Neuronal stem cell (in vitro differentiated cells): ENCODE data around the gene PROX1.

Source experiments
- DNase-seq: peaks from one replicate; pipeline ENCODE4 v3.0.0-alpha.2; 2013; ENCODE audit warnings: low spot score
- H2AFZ ChIP-seq: one replicate; pipeline ENCODE4 v1.6.1; 2013; ENCODE audit warnings: mild to moderate bottlenecking, low read length, inconsistent platforms
- H2AK5ac ChIP-seq: 2 replicates; pipeline ENCODE4 v1.6.1; 2013; ENCODE audit warnings: low read depth, mild to moderate bottlenecking, inconsistent platforms, low read length, moderate library complexity, mixed read lengths
- H2BK120ac ChIP-seq: 2 replicates; pipeline ENCODE4 v1.6.1; 2013; ENCODE audit warnings: low read depth, mild to moderate bottlenecking, inconsistent platforms, low read length, moderate library complexity, mixed read lengths
- H2BK12ac ChIP-seq: one replicate; pipeline ENCODE4 v1.6.1; 2013; ENCODE audit warnings: low read length, inconsistent platforms
- H2BK15ac ChIP-seq: 2 replicates; pipeline ENCODE4 v1.6.1; 2013; ENCODE audit warnings: mild to moderate bottlenecking, low read length, inconsistent platforms, mixed read lengths
- H2BK5ac ChIP-seq: one replicate; pipeline ENCODE4 v1.6.1; 2013; ENCODE audit warnings: inconsistent platforms, mild to moderate bottlenecking, low read length, moderate library complexity
- H3K14ac ChIP-seq: one replicate; pipeline ENCODE4 v1.6.1; 2013; ENCODE audit warnings: low read length, inconsistent platforms
- H3K18ac ChIP-seq: 2 replicates; pipeline ENCODE4 v1.6.1; 2013; ENCODE audit warnings: low read length, inconsistent platforms
- H3K23ac ChIP-seq: 2 replicates; pipeline ENCODE4 v1.6.1; 2013; ENCODE audit warnings: low read depth, mild to moderate bottlenecking, mixed read lengths, low read length, inconsistent platforms; ENCODE audit not compliant: poor library complexity
- H3K27ac ChIP-seq: replicated peaks from 3 replicates; pipeline ENCODE4 v1.5.1; 2013; ENCODE audit warnings: low read length, inconsistent platforms
- H3K27me3 ChIP-seq, 3 experiments: 2 replicates each; pipeline ENCODE4 v1.6.1; 2013; ENCODE audit warnings: low read length in 3 of 3, mild to moderate bottlenecking in 2 of 3, inconsistent platforms in 1 of 3, low read depth in 1 of 3, mixed read lengths in 1 of 3, moderate library complexity in 1 of 3; ENCODE audit not compliant: control insufficient read depth in 3 of 3, insufficient read depth in 3 of 3
- H3K36me3 ChIP-seq, 2 donors: replicated peaks in 1 of 2; 2 replicates each; pipeline ENCODE4 v1.6.1; 2013; ENCODE audit warnings: low read length in 2 of 2; ENCODE audit not compliant: control insufficient read depth in 2 of 2, insufficient read depth in 2 of 2
- H3K4ac ChIP-seq: 2 replicates; pipeline ENCODE4 v1.6.1; 2013; ENCODE audit warnings: inconsistent platforms, mild to moderate bottlenecking, low read length, moderate library complexity
- H3K4me1 ChIP-seq, 2 donors: 1 replicate in 1 of 2; 2 replicates in 1 of 2; pipeline ENCODE4 v1.6.1; 2013; ENCODE audit warnings: low read length in 2 of 2, low read depth in 1 of 2; ENCODE audit not compliant: control insufficient read depth in 2 of 2, insufficient read depth in 1 of 2
- H3K4me2 ChIP-seq: one replicate; pipeline ENCODE4 v1.6.1; 2013; ENCODE audit warnings: mild to moderate bottlenecking, low read length, inconsistent platforms; ENCODE audit not compliant: insufficient read depth, poor library complexity, severe bottlenecking
- H3K4me3 ChIP-seq, 2 donors: 2 replicates each; pipeline ENCODE4 v1.5.1; 2013; ENCODE audit warnings: low read length in 2 of 2, mild to moderate bottlenecking in 2 of 2, inconsistent platforms in 1 of 2, moderate library complexity in 1 of 2
- H3K79me1 ChIP-seq: one replicate; pipeline ENCODE4 v1.6.1; 2013; ENCODE audit warnings: low read depth, mild to moderate bottlenecking, inconsistent platforms, low read length, moderate library complexity
- H3K9ac ChIP-seq: one replicate; pipeline ENCODE4 v1.6.1; 2013; ENCODE audit warnings: mild to moderate bottlenecking, low read depth, low read length, inconsistent platforms; ENCODE audit not compliant: poor library complexity
- H3K9me3 ChIP-seq, 2 donors: replicated peaks in 1 of 2; 2 replicates each; pipeline versions ENCODE3 to v1.6.1; 2013; ENCODE audit warnings: low read length in 2 of 2, mild to moderate bottlenecking in 2 of 2, inconsistent platforms in 1 of 2, low read depth in 1 of 2, mixed read lengths in 1 of 2, moderate library complexity in 1 of 2; ENCODE audit not compliant: control insufficient read depth in 2 of 2, insufficient read depth in 1 of 2
- H4K8ac ChIP-seq: one replicate; pipeline ENCODE4 v1.6.1; 2013; ENCODE audit warnings: low read depth, mild to moderate bottlenecking, inconsistent platforms, low read length, moderate library complexity
- H4K91ac ChIP-seq: one replicate; pipeline ENCODE4 v1.6.1; 2013; ENCODE audit warnings: low read length, low read depth, mild to moderate bottlenecking, inconsistent platforms; ENCODE audit not compliant: poor library complexity
- WGBS, 2 donors: extraction: QIAGEN DNeasy Blood & Tissue Kit; methylation state at CpG; one replicate each; pipeline ENCODE4 v1.1.7; 2013; ENCODE audit warnings: missing lambda C conversion rate in 2 of 2, mixed read lengths in 1 of 2; ENCODE audit not compliant: insufficient read length in 2 of 2, insufficient replicate concordance in 1 of 2; ENCODE audit errors: extremely low coverage in 2 of 2; 5-methylcytosine and 5-hydroxymethylcytosine counted together

Gene PROX1

GRCh38 chr1:213956295-213956770, 31.4 kb upstream of the PROX1 start:
- Histone ChIP-seq H3K36me3 (no peaks in the 10 kb centered on the region), H3K27me3 (peaks cover 0 to 4% (median 0%) of the 10 kb centered on the region in 3 experiments), H3K23ac (no peak overlapping the region), H3K4me3 (no peak overlapping the region), H3K18ac (no peak overlapping the region), H3K14ac (no peak overlapping the region), H2BK15ac (no peak overlapping the region), H3K27ac (no peak overlapping the region), H3K9ac (no peak overlapping the region), H2AK5ac (no peak overlapping the region), H2BK12ac (no peak overlapping the region), H3K4ac (no peak overlapping the region), H2BK120ac (no peak overlapping the region), H3K79me1 (no peaks in the 10 kb centered on the region), H4K91ac (no peak overlapping the region), H4K8ac (no peak overlapping the region), H3K9me3 (no peaks in the 10 kb centered on the region), H2AFZ (no peak overlapping the region), H2BK5ac (no peak overlapping the region), H3K4me2 (no peak overlapping the region), H3K4me1 (no peaks in the 10 kb centered on the region)
- WGBS, 2 donors = no CpG with 5 or more reads among the region's 8 CpGs
- DNase-seq = no peak

- Histone ChIP-seq H2AK5ac (no peak overlapping the region), H3K9ac (no peak overlapping the region), H3K23ac (no peak overlapping the region), H3K79me1 (no peaks in the 10 kb centered on the region), H2BK15ac (no peak overlapping the region), H3K4ac (no peak overlapping the region), H4K91ac (no peak overlapping the region), H3K36me3 (no peaks in the 10 kb centered on the region), H2BK12ac (no peak overlapping the region), H3K27ac (no peak overlapping the region), H3K4me1 (no peaks in the 10 kb centered on the region), H3K18ac (no peak overlapping the region), H3K4me3 (no peak overlapping the region), H2BK5ac (no peak overlapping the region), H3K14ac (no peak overlapping the region), H3K27me3 (peaks cover 0 to 12% (median 0%) of the 10 kb centered on the region in 3 experiments), H3K9me3 (peaks cover 0 to 1% of the 10 kb centered on the region in 2 donors), H2BK120ac (no peak overlapping the region), H4K8ac (no peak overlapping the region), H2AFZ (no peak overlapping the region), H3K4me2 (no peak overlapping the region)
- no peak for DNase-seq
- WGBS, 2 donors = no CpG with 5 or more reads among the region's 2 CpGs
Measured at GRCh38 chr1:213958346-213958745, 29.4 kb upstream of the PROX1 start.

DNA sequence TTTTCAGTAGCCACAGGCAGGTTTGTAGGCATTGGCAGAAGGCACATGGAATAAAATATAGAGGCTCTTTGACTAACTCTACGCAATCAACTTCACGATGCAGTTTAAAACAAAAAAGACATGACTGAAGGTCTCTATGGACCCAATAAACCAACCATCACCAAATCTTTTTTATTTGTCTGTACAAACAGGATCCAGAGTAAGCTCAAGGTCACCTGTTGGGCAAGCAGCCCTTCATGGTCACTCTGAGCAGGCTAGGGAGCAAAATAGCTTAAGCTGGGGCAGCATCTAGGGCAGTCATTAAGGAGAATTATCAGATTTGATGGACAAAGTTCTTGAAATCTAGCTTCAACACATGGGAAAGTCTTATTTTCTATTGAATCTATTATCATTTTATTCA, 26.8 kb upstream of the PROX1 start:
- no peak overlapping the region for H3K4ac ChIP-seq
- no peak overlapping the region for H3K4me2 ChIP-seq
- no peak overlapping the region for H3K23ac ChIP-seq
- no peak overlapping the region for H3K4me3 ChIP-seq
- H4K8ac ChIP-seq = no peak overlapping the region
- peaks cover 0 to 1% of the 10 kb centered on the region in 2 donors for H3K9me3 ChIP-seq
- no peak overlapping the region for H2BK12ac ChIP-seq
- no peak overlapping the region for H3K18ac ChIP-seq
- no peak overlapping the region for H2BK120ac ChIP-seq
- no peak overlapping the region for H2AK5ac ChIP-seq
- H3K14ac ChIP-seq = no peak overlapping the region
- H3K36me3 ChIP-seq = no peaks in the 10 kb centered on the region
- H3K79me1 ChIP-seq = no peaks in the 10 kb centered on the region
- no peaks in the 10 kb centered on the region for H3K4me1 ChIP-seq
- DNase-seq = no peak
- no peak overlapping the region for H2AFZ ChIP-seq
- H4K91ac ChIP-seq = no peak overlapping the region
- no peak overlapping the region for H2BK5ac ChIP-seq
- H3K27me3 ChIP-seq = peaks cover 0 to 11% (median 0%) of the 10 kb centered on the region in 3 experiments
- H3K9ac ChIP-seq = no peak overlapping the region
- no CpG with 5 or more reads among the region's 2 CpGs for WGBS, 2 donors
- H3K27ac ChIP-seq = no peak overlapping the region
- no peak overlapping the region for H2BK15ac ChIP-seq

GRCh38 chr1:213962508-213962907, 25.3 kb upstream of the PROX1 start:
- H2AK5ac ChIP-seq = no peak overlapping the region
- H3K9ac ChIP-seq = no peak overlapping the region
- H3K14ac ChIP-seq = no peak overlapping the region
- no peaks in the 10 kb centered on the region for H3K4me1 ChIP-seq
- H4K8ac ChIP-seq = no peak overlapping the region
- H3K18ac ChIP-seq = no peak overlapping the region
- DNase-seq = no peak
- no peak overlapping the region for H4K91ac ChIP-seq
- WGBS, 2 donors = no CpG with 5 or more reads among the region's 1 CpG
- no peak overlapping the region for H3K4me2 ChIP-seq
- H3K27me3 ChIP-seq = peaks cover 0 to 19% (median 0%) of the 10 kb centered on the region in 3 experiments
- H3K9me3 ChIP-seq = peaks cover 0 to 1% of the 10 kb centered on the region in 2 donors
- H2BK5ac ChIP-seq = no peak overlapping the region
- no peaks in the 10 kb centered on the region for H3K79me1 ChIP-seq
- no peak overlapping the region for H2BK15ac ChIP-seq
- H2AFZ ChIP-seq = no peak overlapping the region
- H2BK120ac ChIP-seq = no peak overlapping the region
- H3K4me3 ChIP-seq = no peak overlapping the region
- no peaks in the 10 kb centered on the region for H3K36me3 ChIP-seq
- H3K23ac ChIP-seq = no peak overlapping the region
- no peak overlapping the region for H3K4ac ChIP-seq
- H2BK12ac ChIP-seq = no peak overlapping the region
- no peak overlapping the region for H3K27ac ChIP-seq
